T-cell (primary cell): Measurements from ENCODE around the gene COQ7. TPM values are rescaled to one million over a fixed set of nuclear protein-coding genes. Genes with fewer than 3 reads are reported as not detected.

Experiments
- ATAC-seq, 4 experiments: fragments of 200-7000 bp in 3 of 4; fragments of 150-1000 bp in 1 of 4; cut with Tn5 transposase; replicated peaks in 1 of 4; 1 replicate in 3 of 4; 2 replicates in 1 of 4; pipeline ENCODE4 v1.10.0; 2021; ENCODE audit warnings: moderate library complexity in 3 of 4, mild to moderate bottlenecking in 2 of 4, moderate number of reproducible peaks in 1 of 4
- CTCF ChIA-PET, 2 donors: fragments of 300-600 bp; sonication (Branson Sonifier 250); formaldehyde crosslinking; loops; one replicate each; lab custom pipeline; 2022; ENCODE audit warnings: antibody characterized with exemption in 2 of 2; lab: Charles Lee
- POLR2A ChIA-PET, 2 donors: fragments of 300-600 bp; sonication (Branson Sonifier 250); formaldehyde crosslinking; loops; one replicate each; lab custom pipeline; 2022; ENCODE audit warnings: antibody characterized with exemption in 2 of 2; lab: Charles Lee
- DNase-seq, 35 experiments: peaks; one replicate each; pipeline versions ENCODE4 v3.0.0 to v3.0.0-alpha.2; 2013 to 2023
- H3K27ac ChIP-seq: one replicate; pipeline ENCODE4 v1.5.1; 2013; ENCODE audit warnings: low read length
- H3K27me3 ChIP-seq, 2 experiments: replicated peaks in 1 of 2; 1 replicate in 1 of 2; 2 replicates in 1 of 2; pipeline versions ENCODE4 v1.6.1 to v1.7.0; 2013; ENCODE audit warnings: low read length in 1 of 2, mixed read lengths in 1 of 2; ENCODE audit not compliant: control insufficient read depth in 2 of 2, insufficient read depth in 2 of 2; ENCODE audit errors: extremely low read depth in 1 of 2
- H3K36me3 ChIP-seq, 2 donors: 1 replicate in 1 of 2; 2 replicates in 1 of 2; pipeline versions ENCODE4 v1.6.1 to v1.7.0; 2013; ENCODE audit warnings: low read length in 1 of 2; ENCODE audit not compliant: control insufficient read depth in 2 of 2, insufficient read depth in 1 of 2; ENCODE audit errors: extremely low read depth in 1 of 2
- H3K4me1 ChIP-seq, 2 experiments: 1 replicate in 1 of 2; 2 replicates in 1 of 2; pipeline versions ENCODE4 v1.6.1 to v1.7.0; 2013; ENCODE audit warnings: low read length in 2 of 2, mixed read lengths in 1 of 2; ENCODE audit not compliant: insufficient read depth in 2 of 2, control insufficient read depth in 1 of 2; ENCODE audit errors: extremely low read depth in 1 of 2
- H3K4me3 ChIP-seq, 2 donors: 1 replicate in 1 of 2; 2 replicates in 1 of 2; pipeline versions ENCODE4 v1.5.1 to v1.7.0; 2013; ENCODE audit warnings: mild to moderate bottlenecking in 2 of 2, low read length in 1 of 2, moderate library complexity in 1 of 2; ENCODE audit not compliant: control insufficient read depth in 1 of 2; ENCODE audit errors: extremely low read depth in 1 of 2
- H3K9me3 ChIP-seq: 2 replicates; pipeline ENCODE4 v1.7.0; 2013
- H3K27ac Mint-ChIP-seq, 2 donors: one replicate each; pipeline ENCODE4 v1.8.0; 2020 to 2021; ENCODE audit warnings: mild to moderate bottlenecking in 2 of 2, mixed read lengths in 2 of 2
- H3K27me3 Mint-ChIP-seq, 2 donors: one replicate each; pipeline ENCODE4 v1.8.0; 2021 to 2022; ENCODE audit warnings: mixed read lengths in 2 of 2
- H3K36me3 Mint-ChIP-seq: one replicate; pipeline ENCODE4 v1.8.0; 2021; ENCODE audit warnings: mixed read lengths
- H3K4me1 Mint-ChIP-seq, 3 donors: one replicate each; pipeline ENCODE4 v1.8.0; 2020 to 2022; ENCODE audit warnings: mixed read lengths in 3 of 3, mild to moderate bottlenecking in 1 of 3
- H3K4me3 Mint-ChIP-seq, 3 donors: one replicate each; pipeline ENCODE4 v1.8.0; 2020 to 2022; ENCODE audit warnings: mild to moderate bottlenecking in 3 of 3, mixed read lengths in 3 of 3, moderate library complexity in 3 of 3
- H3K9me3 Mint-ChIP-seq, 3 donors: one replicate each; pipeline ENCODE4 v1.8.0; 2020 to 2022; ENCODE audit warnings: mixed read lengths in 3 of 3
- WGBS: methylation state at CpG from one replicate; pipeline ENCODE4 v1.1.5; 2013; ENCODE audit warnings: missing lambda C conversion rate; ENCODE audit not compliant: insufficient coverage; 5-methylcytosine and 5-hydroxymethylcytosine counted together
- total RNA-seq, 35 experiments: library from RNA in 6 of 35; stranded (reverse) in 6 of 35; fragments of 120-200 nt in 1 of 35; gene quantifications; one replicate each; pipeline versions ENCODE4 v1.2.1 to v1.2.4 and lab custom pipeline; 2013 to 2026

The COQ7 gene
- total RNA-seq, 5 donors from 2014 or later (not counting 1 experiment from before 2014, with no cell fraction given), result 11.1 to 15.4 (median 14.9) TPM

DNA sequence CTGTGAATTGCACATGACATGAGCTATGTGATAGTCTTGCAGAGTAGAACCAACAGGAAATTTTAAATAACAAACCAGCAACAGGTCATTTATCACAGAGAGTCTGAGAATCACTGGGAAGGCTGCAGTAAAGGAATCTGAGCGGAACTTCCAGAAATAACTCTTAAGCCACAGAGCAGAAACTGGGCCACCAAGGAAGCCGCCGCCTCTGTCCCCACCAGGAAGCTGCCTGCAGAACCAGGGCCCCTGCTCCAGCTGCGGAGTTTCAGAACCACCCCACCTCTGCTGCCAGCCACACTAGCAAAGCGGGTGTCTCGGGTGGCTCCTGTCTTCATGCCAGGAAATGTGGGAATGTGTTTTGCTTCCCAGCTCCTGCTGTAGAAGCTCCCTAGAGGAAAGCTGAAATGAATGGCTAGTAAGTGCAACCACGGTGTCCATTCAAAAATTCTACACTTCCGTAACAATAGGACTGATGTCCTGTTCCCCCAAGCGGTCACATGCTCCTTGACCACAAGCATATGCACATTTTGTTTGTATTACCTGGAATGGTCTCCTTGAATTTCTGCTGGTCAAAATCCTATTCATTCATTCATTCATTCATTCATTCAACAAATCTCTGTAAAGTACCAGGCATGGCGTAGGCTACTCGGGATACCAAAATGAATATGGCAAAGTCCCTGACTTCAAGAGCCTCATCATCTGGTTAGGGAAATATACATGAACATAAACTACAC, 38.6 kb downstream of the COQ7 start:
- H3K27me3 ChIP-seq, result peaks cover 0 to 3% of the 10 kb centered on the region in 2 experiments
- no peak overlapping the region for H3K27ac ChIP-seq
- Mint-ChIP-seq H3K27ac (no peak overlapping the region), H3K36me3 (no peaks in the 10 kb centered on the region), H3K9me3 (no peaks in the 10 kb centered on the region), H3K27me3 (peaks cover 3 to 14% of the 10 kb centered on the region in 2 donors), H3K4me1 (no peaks in the 10 kb centered on the region), H3K4me3 (no peak overlapping the region)
- ATAC-seq (no peak), DNase-seq (no peak)
- no peak overlapping the region for H3K4me3 ChIP-seq
- CTCF ChIA-PET, result interaction anchor here in 1 of 2 donors (0.6 kb wide), 1 partner anchor 540 kb away, joined by 5 read pairs; no protein-coding TSS in a partner anchor
- POLR2A ChIA-PET, result interaction anchor here in 1 of 2 donors (0.6 kb wide), 1 partner anchor 30 kb away, joined by 9 read pairs; no protein-coding TSS in a partner anchor
- no peaks in the 10 kb centered on the region for H3K36me3 ChIP-seq
- no peaks in the 10 kb centered on the region for H3K4me1 ChIP-seq
- no peaks in the 10 kb centered on the region for H3K9me3 ChIP-seq
- WGBS, result 71% methylated on average over 3 of the region's 11 CpGs

DNA sequence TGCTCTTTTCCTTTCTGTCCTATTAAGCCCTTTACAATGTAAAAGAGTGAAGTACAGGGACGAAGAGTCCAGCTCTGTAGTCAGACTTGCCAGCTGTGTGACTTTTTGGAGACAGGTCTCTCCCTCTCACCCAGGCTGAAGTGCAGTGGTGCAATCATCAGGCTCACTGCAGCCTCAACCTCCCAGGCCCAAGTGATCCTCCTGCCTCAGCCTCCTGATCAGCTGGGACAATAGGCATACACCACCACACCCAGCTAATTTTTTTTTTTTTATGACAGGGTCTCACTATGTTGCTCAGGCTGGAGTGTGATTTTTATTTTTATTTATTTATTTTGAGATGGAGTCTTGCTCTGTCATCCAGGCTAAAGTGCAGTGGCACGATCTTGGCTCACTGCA, 39.2 kb downstream of the COQ7 start:
- Mint-ChIP-seq H3K4me3 (no peak overlapping the region), H3K4me1 (no peaks in the 10 kb centered on the region), H3K27ac (no peak overlapping the region), H3K9me3 (no peaks in the 10 kb centered on the region), H3K36me3 (no peaks in the 10 kb centered on the region), H3K27me3 (peaks cover 5 to 14% of the 10 kb centered on the region in 2 donors)
- no peaks in the 10 kb centered on the region for H3K9me3 ChIP-seq
- WGBS, result 75% methylated on average over 1 of the region's 2 CpGs
- H3K4me1 ChIP-seq, result no peaks in the 10 kb centered on the region
- ChIA-PET POLR2A (no interaction called here), CTCF (no interaction called here)
- no peak overlapping the region for H3K27ac ChIP-seq
- DNase-seq, result no peak
- H3K27me3 ChIP-seq, result peaks cover 0 to 3% of the 10 kb centered on the region in 2 experiments
- ATAC-seq, result no peak
- H3K36me3 ChIP-seq, result no peaks in the 10 kb centered on the region
- H3K4me3 ChIP-seq, result no peak overlapping the region

GRCh38 chr16:19108409-19109287, 41.2 kb downstream of the COQ7 start:
- CTCF ChIA-PET, result interaction anchor here in 1 of 2 donors (0.6 kb wide), 1 partner anchor 336 kb away, joined by 3 read pairs; no protein-coding TSS in a partner anchor
- no peaks in the 10 kb centered on the region for H3K36me3 ChIP-seq
- no peaks in the 10 kb centered on the region for H3K9me3 ChIP-seq
- DNase-seq (no peak), ATAC-seq (no peak)
- H3K4me1 Mint-ChIP-seq, result peaks cover 0 to 5% (median 3%) of the 10 kb centered on the region in 3 donors
- H3K4me3 ChIP-seq, result no peak overlapping the region
- no peak overlapping the region for H3K27ac Mint-ChIP-seq
- peaks cover 20 to 29% of the 10 kb centered on the region in 2 donors for H3K27me3 Mint-ChIP-seq
- H3K4me1 ChIP-seq, result peaks cover 0 to 3% of the 10 kb centered on the region in 2 experiments
- H3K27me3 ChIP-seq, result peaks cover 0 to 16% of the 10 kb centered on the region in 2 experiments
- H3K36me3 Mint-ChIP-seq, result no peaks in the 10 kb centered on the region
- no peak overlapping the region for H3K4me3 Mint-ChIP-seq
- WGBS, result 65% methylated on average over 3 of the region's 9 CpGs
- H3K27ac ChIP-seq, result no peak overlapping the region
- POLR2A ChIA-PET, result no interaction called here
- H3K9me3 Mint-ChIP-seq, result no peaks in the 10 kb centered on the region

DNA sequence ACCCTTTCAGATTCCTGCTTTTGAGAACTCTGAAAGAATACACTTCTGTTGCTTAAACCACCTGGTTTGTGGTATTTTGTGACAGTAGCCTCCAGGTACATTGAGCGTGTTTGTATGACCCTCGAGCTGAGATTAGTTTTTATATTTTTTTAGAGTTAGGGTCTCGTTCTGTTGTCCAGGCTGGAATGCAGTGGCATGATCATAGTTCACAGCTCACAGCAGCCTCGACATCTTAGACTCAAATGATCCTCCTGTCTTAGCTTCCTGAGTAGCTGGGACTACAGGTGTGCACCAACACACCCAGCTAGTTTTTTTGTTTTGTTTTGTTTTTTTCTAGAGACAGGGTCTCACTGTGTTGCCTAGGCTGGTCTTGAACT, 41.9 kb downstream of the COQ7 start:
- Mint-ChIP-seq H3K27ac (no peak overlapping the region), H3K4me3 (no peak overlapping the region), H3K36me3 (no peaks in the 10 kb centered on the region), H3K9me3 (no peaks in the 10 kb centered on the region), H3K4me1 (peaks cover 0 to 5% (median 3%) of the 10 kb centered on the region in 3 donors), H3K27me3 (peaks cover 20 to 25% of the 10 kb centered on the region in 2 donors)
- DNase-seq, result no peak
- POLR2A ChIA-PET, result no interaction called here
- no peak overlapping the region for H3K27ac ChIP-seq
- WGBS, result 55% methylated on average over 4 of the region's 4 CpGs
- CTCF ChIA-PET, result interaction anchor here in 1 of 2 donors (0.6 kb wide), 1 partner anchor 336 kb away, joined by 3 read pairs; no protein-coding TSS in a partner anchor
- H3K4me3 ChIP-seq, result no peak overlapping the region
- H3K36me3 ChIP-seq, result no peaks in the 10 kb centered on the region
- ATAC-seq, result no peak
- H3K4me1 ChIP-seq, result peaks cover 0 to 6% of the 10 kb centered on the region in 2 experiments
- H3K9me3 ChIP-seq, result no peaks in the 10 kb centered on the region
- H3K27me3 ChIP-seq, result peaks cover 0 to 19% of the 10 kb centered on the region in 2 experiments

DNA sequence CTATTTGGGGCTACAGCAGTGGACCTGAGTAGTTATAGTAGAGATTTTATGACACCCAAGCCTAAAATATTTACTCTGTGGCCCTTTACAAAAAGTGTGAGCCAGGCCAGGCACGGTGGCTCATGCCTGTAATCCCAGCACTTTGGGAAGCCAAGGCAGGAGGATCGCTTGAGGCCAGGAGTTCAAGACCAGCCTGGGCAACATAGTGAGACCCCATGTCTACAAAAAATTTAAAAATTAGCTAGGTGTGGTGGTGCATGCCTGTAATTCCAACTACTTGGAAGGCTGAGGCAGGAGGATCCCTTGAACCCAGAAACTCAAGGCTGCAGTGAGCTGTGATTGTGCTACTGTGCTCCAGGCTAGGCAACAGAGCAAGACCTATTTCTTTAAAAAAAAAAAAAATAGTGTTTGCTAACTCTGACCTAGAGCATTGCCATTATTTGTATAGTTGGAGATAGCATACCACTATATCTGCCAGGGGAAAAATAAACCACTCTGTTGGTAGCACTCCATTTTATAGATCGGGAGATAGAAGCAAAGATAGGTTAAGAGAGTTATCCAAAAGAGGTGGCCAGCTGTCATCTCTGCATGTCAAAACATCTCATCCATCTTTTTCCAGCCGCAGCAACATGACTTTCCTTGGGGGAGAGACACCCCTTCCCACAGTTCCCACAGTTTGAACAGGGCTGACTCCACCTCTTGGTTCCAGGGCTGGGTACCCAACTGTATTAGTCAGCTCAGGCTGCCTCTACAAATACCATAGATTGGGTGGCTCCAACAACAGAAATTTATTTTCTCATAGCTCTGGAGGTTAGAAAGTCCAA, 43.3 kb downstream of the COQ7 start:
- no peaks in the 10 kb centered on the region for H3K36me3 ChIP-seq
- CTCF ChIA-PET, result no interaction called here
- H3K27ac ChIP-seq, result no peak overlapping the region
- Mint-ChIP-seq H3K27me3 (peaks cover 25 to 26% of the 10 kb centered on the region in 2 donors), H3K4me3 (no peak overlapping the region), H3K9me3 (no peaks in the 10 kb centered on the region), H3K27ac (no peak overlapping the region), H3K4me1 (peaks cover 0 to 7% (median 3%) of the 10 kb centered on the region in 3 donors), H3K36me3 (no peaks in the 10 kb centered on the region)
- ATAC-seq (no peak), DNase-seq (no peak)
- POLR2A ChIA-PET, result no interaction called here
- H3K4me1 ChIP-seq, result peaks cover 0 to 15% of the 10 kb centered on the region in 2 experiments
- H3K27me3 ChIP-seq, result peaks cover 0 to 31% of the 10 kb centered on the region in 2 experiments
- 80% methylated on average over 1 of the region's 4 CpGs for WGBS
- H3K9me3 ChIP-seq, result no peaks in the 10 kb centered on the region
- no peak overlapping the region for H3K4me3 ChIP-seq

- 100% methylated on average over 2 of the region's 2 CpGs for WGBS
- no peak overlapping the region for H3K4me3 ChIP-seq
- CTCF ChIA-PET, result interaction anchor here in 1 of 2 donors (0.6 kb wide), 1 partner anchor 666 kb away, joined by 3 read pairs; no protein-coding TSS in a partner anchor
- no peak for ATAC-seq
- no peak overlapping the region for H3K27ac ChIP-seq
- DNase-seq, result no peak
- POLR2A ChIA-PET, result no interaction called here
- peaks cover 25 to 30% of the 10 kb centered on the region in 2 donors for H3K27me3 Mint-ChIP-seq
- H3K9me3 Mint-ChIP-seq, result no peaks in the 10 kb centered on the region
- no peaks in the 10 kb centered on the region for H3K9me3 ChIP-seq
- H3K36me3 ChIP-seq, result no peaks in the 10 kb centered on the region
- no peak overlapping the region for H3K4me3 Mint-ChIP-seq
- no peaks in the 10 kb centered on the region for H3K36me3 Mint-ChIP-seq
- H3K27me3 ChIP-seq, result peaks cover 0 to 34% of the 10 kb centered on the region in 2 experiments
- peaks cover 0 to 17% of the 10 kb centered on the region in 2 experiments for H3K4me1 ChIP-seq
- no peak overlapping the region for H3K27ac Mint-ChIP-seq
- peaks cover 0 to 8% (median 3%) of the 10 kb centered on the region in 3 donors for H3K4me1 Mint-ChIP-seq
Measured at GRCh38 chr16:19112099-19112407, 44.6 kb downstream of the COQ7 start.
